T1000 (cell line): ENCODE measurements around the gene PRKD1.
"Not testable (repeated sequence)": the region's sequence is repeated elsewhere in the genome, so short reads cannot be mapped to it uniquely, and the experiment has no call there.

Experiments used
- DNase-seq: peaks from one replicate; lab custom pipeline; 2025; ENCODE audit warnings: mixed read lengths; lab: John Stamatoyannopoulos, UW

Gene PRKD1

GRCh38 chr14:29738950-29739349 lies 188.7 kb downstream of the PRKD1 start:
- DNase-seq: no peak

- no peak for DNase-seq
These were observed 189.6 kb downstream of the PRKD1 start for GRCh38 chr14:29738056-29738455.

GRCh38 chr14:29735459-29735858 lies 192.2 kb downstream of the PRKD1 start:
- no peak for DNase-seq

DNA sequence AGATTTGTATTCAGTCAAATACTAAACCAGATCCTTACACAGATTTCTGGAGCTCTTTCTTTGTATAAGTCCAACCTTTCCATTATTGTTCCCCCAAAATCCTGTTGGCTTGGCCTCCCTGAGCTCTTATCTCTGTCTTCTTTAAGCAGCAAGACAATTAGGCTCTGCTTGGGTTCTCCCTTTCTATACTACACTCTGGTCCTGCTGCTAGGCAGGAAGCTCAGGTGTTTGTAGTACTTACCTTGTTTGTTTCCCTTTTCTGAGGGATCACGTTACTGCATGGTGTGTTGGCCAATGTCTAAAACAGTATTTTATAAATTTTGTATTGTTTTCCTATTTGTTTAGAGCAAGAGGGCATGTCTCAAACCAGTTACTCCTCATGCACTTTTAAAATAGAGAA lies 192.9 kb downstream of the PRKD1 start:
- DNase-seq: no peak

GRCh38 chr14:29726560-29727331 lies 200.9 kb downstream of the PRKD1 start:
- not testable (repeated sequence) for DNase-seq

DNA sequence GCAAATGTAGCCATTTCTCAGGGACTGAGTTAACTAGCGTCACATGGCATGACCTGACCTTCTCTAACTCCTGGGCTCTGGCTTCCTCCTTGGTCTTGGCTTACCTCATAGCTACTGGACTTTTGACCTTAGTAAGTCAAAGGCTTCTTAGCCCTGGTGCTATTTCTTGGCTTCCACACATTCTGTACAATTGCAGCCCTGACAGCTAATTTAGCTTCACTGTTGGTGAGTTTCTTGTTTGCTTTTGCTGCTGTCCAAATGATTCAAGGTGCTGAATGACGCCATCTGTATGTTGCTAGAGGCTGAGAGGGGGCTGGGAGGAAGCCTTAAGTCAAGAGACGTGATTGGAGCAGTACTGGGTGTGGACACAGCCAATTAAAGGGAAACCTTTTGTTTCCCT lies 202.7 kb downstream of the PRKD1 start:
- DNase-seq: no peak

DNA sequence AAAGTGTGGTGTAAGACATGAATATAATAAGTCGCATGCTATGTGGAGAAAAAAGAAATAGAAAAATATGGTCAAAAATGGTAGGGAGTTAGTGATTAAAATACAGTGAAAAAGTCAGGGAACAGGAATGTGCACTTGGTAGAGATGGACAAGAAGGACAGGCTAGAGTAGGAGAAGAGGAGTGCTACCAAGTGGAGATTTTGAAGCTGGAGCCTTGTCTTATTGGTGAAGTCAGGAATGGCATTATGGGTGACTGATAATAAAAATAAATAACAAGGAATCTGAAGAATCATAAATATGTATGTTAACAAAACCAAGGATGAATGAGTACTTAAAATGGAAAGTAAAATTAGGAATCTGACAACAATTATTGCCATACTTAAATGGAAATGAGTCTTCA lies 204.8 kb downstream of the PRKD1 start:
- DNase-seq: no peak

GRCh38 chr14:29721586-29721985 lies 206.1 kb downstream of the PRKD1 start:
- DNase-seq: no peak

DNA sequence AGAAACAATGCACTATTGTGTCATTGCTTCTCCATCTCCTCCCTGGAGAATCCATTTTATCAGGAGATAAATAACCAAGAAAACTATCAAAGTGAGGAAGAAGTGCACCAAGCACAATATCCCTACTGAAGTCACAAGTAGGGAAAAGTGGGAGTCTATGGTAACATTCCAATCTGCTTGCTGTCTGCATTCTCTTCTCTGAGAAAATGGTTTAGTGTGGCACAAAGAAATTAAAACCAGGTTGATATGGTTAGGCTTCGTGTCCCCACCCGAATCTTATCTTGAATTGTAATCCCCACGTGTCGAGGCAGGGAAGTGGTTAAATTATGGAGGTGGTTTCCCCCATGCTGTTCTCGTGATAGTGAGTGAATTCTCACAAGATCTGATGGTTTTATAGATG lies 209.7 kb downstream of the PRKD1 start:
- DNase-seq: no peak

GRCh38 chr14:29716150-29716549 lies 211.5 kb downstream of the PRKD1 start:
- DNase-seq: no peak

DNA sequence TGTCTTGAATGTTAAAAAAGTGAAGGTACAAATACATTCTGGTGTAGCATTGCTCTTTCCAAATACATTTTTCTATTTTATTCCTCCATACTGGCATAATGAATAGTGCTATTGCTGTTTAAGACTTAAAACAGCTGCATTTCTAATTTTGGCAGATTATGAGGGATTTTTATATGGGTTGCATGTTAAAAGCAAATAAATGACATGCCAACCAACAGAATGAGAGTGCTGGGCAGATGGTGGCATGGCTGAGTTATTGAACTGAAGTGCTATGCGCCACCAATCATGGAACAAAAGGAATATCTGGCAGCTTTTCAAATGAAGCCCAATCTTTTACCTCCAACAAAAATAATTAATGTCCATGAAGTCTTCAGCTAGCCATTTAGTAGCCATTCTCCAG lies 215.0 kb downstream of the PRKD1 start:
- DNase-seq: no peak

GRCh38 chr14:29710015-29710414 lies 217.6 kb downstream of the PRKD1 start:
- no peak for DNase-seq

DNA sequence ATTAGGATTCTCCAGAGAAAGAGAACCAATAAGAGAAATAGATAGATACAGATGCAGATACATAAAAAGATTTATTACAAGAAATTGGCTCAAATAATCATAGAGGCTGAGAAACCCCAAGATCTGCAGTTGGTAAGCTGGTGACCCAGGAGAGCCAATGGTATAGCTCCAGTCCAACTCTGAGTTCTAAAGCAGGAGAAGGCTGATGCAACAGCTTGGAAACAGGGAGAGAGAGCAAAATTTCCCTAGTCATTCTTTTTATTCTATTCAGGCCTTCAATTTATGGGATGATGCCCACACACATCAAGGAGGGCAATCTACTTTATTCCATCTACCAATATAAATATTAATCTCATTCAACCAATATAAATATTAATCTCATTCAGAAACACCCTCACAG lies 218.2 kb downstream of the PRKD1 start:
- no peak for DNase-seq

- DNase-seq: no peak
These were observed 220.9 kb downstream of the PRKD1 start for GRCh38 chr14:29706700-29707099.

GRCh38 chr14:29705801-29706200 lies 221.8 kb downstream of the PRKD1 start:
- DNase-seq: no peak

GRCh38 chr14:29689597-29689996 lies 238.1 kb downstream of the PRKD1 start:
- not testable (repeated sequence) for DNase-seq

DNA sequence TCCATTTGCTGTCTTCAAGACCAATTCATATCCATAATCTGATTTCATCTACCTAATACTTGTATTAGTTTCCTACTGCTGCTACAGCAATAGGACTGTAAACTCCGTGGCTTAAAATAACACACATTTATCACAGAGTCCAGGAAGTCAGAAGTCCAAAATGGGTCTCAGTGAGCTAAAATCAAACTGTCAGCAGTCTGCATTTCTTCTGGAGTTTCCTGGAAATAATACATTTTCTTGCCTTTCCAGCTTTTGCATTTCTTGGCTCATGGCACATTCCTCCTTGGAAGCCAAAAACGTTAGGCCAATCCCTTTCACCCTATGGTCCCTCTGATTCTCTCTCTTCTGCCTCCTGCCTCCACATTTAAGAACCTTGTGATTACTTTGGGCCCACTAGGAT lies 239.8 kb downstream of the PRKD1 start:
- no peak for DNase-seq

- DNase-seq: no peak
These were observed 240.4 kb downstream of the PRKD1 start for GRCh38 chr14:29687071-29687765.

GRCh38 chr14:29684926-29685325 lies 242.7 kb downstream of the PRKD1 start:
- DNase-seq: no peak

DNA sequence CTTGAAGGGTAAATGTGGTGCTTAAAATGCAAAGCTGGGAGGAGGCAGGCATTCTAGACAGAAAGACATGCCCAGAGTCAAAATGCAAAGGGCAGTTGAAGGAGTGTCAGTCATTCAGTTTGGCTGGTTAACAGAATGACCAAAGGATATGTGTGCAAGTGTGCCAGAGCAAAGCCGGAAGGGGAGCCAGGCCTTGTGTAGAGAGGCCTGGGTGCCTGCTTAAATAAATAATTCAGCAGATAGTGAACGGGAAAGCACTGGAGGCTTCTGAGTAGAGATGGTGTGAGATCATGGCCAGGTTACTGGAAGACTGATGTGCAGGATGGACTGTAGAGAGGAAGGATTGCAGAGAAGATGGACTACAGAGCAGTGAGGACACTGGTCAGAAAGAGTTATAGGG lies 244.9 kb downstream of the PRKD1 start:
- no peak for DNase-seq

DNA sequence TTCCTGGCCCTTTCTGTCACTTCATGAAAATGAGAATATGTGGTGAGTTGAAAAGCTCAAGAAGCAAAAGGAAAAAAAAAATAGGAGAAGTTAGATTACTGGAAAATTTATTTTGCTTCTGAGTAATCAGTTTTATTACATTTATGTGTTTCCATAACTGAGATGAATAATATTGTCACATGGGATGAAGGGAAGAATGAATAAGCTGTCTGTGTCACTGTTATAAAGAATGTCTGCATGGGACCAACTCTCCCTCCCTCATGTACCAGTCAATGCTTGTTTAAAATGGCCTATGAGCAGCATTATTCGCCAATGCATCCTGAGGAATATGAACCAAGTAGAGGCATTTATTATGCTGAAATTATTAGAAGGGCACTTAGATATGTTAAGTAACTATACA lies 246.3 kb downstream of the PRKD1 start:
- DNase-seq: no peak

GRCh38 chr14:29674566-29675285 lies 252.9 kb downstream of the PRKD1 start:
- DNase-seq: no peak

DNA sequence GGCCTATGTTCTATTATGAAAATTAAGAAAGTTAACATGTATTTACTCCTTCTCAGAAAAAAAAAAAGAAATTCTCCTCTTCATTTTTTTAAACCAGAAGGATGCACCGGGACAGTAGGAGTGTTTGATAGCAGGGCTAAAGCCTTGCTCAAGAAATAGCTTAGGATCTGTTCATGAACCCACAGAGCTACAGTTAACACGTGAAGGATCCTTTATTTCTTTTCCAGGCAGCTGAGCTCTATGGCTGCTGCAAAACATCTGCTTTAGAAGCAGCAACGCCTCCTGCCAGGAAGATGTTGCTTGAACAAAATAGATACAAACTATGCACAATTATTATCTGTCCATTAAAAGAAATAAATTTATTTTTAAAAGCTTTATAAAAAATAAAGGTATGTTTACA lies 254.8 kb downstream of the PRKD1 start:
- no peak for DNase-seq
